ENCODE measurements around the gene NCL.
"Not testable (repeated sequence)": the region's sequence is repeated elsewhere in the genome, so short reads cannot be mapped to it uniquely, and the experiment has no call there.

The NCL gene

GRCh38 chr2:231429901-231430300, 34.4 kb downstream of the NCL start:
- DNase-seq: no peak

- no peak for DNase-seq
Measured at GRCh38 chr2:231429152-231429551, 35.1 kb downstream of the NCL start.

GRCh38 chr2:231427116-231427515, 37.2 kb downstream of the NCL start:
- DNase-seq: no peak

GRCh38 chr2:231425811-231426703, 38.2 kb downstream of the NCL start:
- no peak for DNase-seq

GRCh38 chr2:231425291-231425810, 38.9 kb downstream of the NCL start:
- DNase-seq: no peak

GRCh38 chr2:231423176-231423575, 41.1 kb downstream of the NCL start:
- no peak for DNase-seq

GRCh38 chr2:231422056-231422455, 42.2 kb downstream of the NCL start:
- no peak for DNase-seq

- no peak for DNase-seq
Measured at GRCh38 chr2:231421051-231421580, 43.2 kb downstream of the NCL start.

GRCh38 chr2:231418820-231419640, 45.3 kb downstream of the NCL start:
- no peak for DNase-seq

GRCh38 chr2:231415029-231415428, 49.3 kb downstream of the NCL start:
- DNase-seq: no peak

GRCh38 chr2:231413921-231414476, 50.3 kb downstream of the NCL start:
- DNase-seq: no peak

GRCh38 chr2:231413456-231413855, 50.8 kb downstream of the NCL start:
- no peak for DNase-seq

GRCh38 chr2:231412618-231412963, 51.7 kb downstream of the NCL start:
- DNase-seq: no peak

- peak; percentile 93 for DNase-seq
Measured at GRCh38 chr2:231411831-231412617, 52.3 kb downstream of the NCL start.

GRCh38 chr2:231411237-231411636, 53.0 kb downstream of the NCL start:
- no peak for DNase-seq

GRCh38 chr2:231410293-231411004, 53.8 kb downstream of the NCL start:
- DNase-seq: no peak

GRCh38 chr2:231409776-231410175, 54.5 kb downstream of the NCL start:
- DNase-seq: no peak

GRCh38 chr2:231408304-231408703, 56.0 kb downstream of the NCL start:
- not testable (repeated sequence) for DNase-seq

GRCh38 chr2:231407686-231408085, 56.6 kb downstream of the NCL start:
- not testable (repeated sequence) for DNase-seq

GRCh38 chr2:231405601-231406367, 58.5 kb downstream of the NCL start:
- not testable (repeated sequence) for DNase-seq

- DNase-seq: not testable (repeated sequence)
Measured at GRCh38 chr2:231404183-231404578, 60.1 kb downstream of the NCL start.

All from eye (tissue), 1 donor.